ENCODE results near the gene GFPT1.
"Not testable (repeated sequence)": the region's sequence is repeated elsewhere in the genome, so short reads cannot be mapped to it uniquely, and the experiment has no call there.

Gene GFPT1

GRCh38 chr2:69428981-69429380, 42.0 kb upstream of the GFPT1 start:
- H2BK5ac ChIP-seq (ENCODE audit: low read length), result no peak overlapping the region
- H3K79me1 ChIP-seq (ENCODE audit: low read depth, low read length), result peaks cover 3% of the 10 kb centered on the region
- no peak overlapping the region for H3K18ac ChIP-seq (ENCODE audit: low read length)
- H3K4me2 ChIP-seq (ENCODE audit: insufficient read depth, low read length, poor library complexity, severe bottlenecking), result no peak overlapping the region
- H2BK12ac ChIP-seq (ENCODE audit: low read length), result no peak overlapping the region
- H3K23ac ChIP-seq (ENCODE audit: low read depth, low read length, poor library complexity), result no peak overlapping the region
- H2BK120ac ChIP-seq (ENCODE audit: low read depth, low read length), result no peak overlapping the region
- H3K9ac ChIP-seq (ENCODE audit: low read depth, low read length, poor library complexity), result no peak overlapping the region
- H3K27ac ChIP-seq (replicated peaks; ENCODE audit: low read length), result no peak overlapping the region
- H4K91ac ChIP-seq (ENCODE audit: low read depth, low read length, poor library complexity), result no peak overlapping the region
- no peak overlapping the region for H2AFZ ChIP-seq (ENCODE audit: low read length)
- H3K36me3 ChIP-seq (replicated peaks in 1 of 2; ENCODE audit: control insufficient read depth in 2 of 2, insufficient read depth in 2 of 2, low read length in 2 of 2), result peaks cover 2 to 66% of the 10 kb centered on the region in 2 donors
- DNase-seq (ENCODE audit: low spot score), result no peak
- H3K4ac ChIP-seq (ENCODE audit: low read length), result no peak overlapping the region
- no peak overlapping the region for H3K4me3 ChIP-seq (ENCODE audit: low read length in 2 of 2)
- H2AK5ac ChIP-seq (ENCODE audit: low read depth, low read length), result no peak overlapping the region
- no CpG with 5 or more reads among the region's 2 CpGs for WGBS, 2 donors (ENCODE audit: extremely low coverage in 2 of 2, insufficient read length in 2 of 2, insufficient replicate concordance in 1 of 2)
- H3K9me3 ChIP-seq (replicated peaks in 1 of 2; ENCODE audit: control insufficient read depth in 2 of 2, insufficient read depth in 1 of 2, low read depth in 1 of 2, low read length in 2 of 2), result no peaks in the 10 kb centered on the region
- H3K27me3 ChIP-seq (ENCODE audit: control insufficient read depth in 3 of 3, insufficient read depth in 3 of 3, low read depth in 1 of 3, low read length in 3 of 3), result no peaks in the 10 kb centered on the region
- no peak overlapping the region for H2BK15ac ChIP-seq (ENCODE audit: low read length)
- no peaks in the 10 kb centered on the region for H3K4me1 ChIP-seq (ENCODE audit: control insufficient read depth in 2 of 2, insufficient read depth in 1 of 2, low read depth in 1 of 2, low read length in 2 of 2)
- no peak overlapping the region for H4K8ac ChIP-seq (ENCODE audit: low read depth, low read length)
- no peak overlapping the region for H3K14ac ChIP-seq (ENCODE audit: low read length)

DNA sequence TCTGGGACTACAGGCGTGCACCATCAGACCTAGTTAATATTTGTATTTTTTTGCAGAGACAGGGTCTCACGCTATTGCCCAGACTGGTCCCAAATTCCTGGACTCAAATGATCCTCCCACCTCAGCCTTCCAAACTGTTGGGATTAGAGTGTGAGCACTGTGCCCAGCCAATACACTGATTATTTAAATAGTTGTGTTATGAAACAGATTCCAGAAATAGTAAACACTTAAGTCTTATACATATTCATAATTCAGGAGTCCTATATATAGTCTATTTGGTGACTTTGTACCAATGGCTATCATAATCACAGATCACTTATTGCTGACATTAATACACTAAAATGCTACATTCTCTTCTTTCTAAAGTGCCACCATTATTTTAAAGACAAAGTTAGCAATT, 37.4 kb upstream of the GFPT1 start:
- no peak for DNase-seq (ENCODE audit: low spot score)
- Histone ChIP-seq H2AFZ (ENCODE audit: low read length) (no peak overlapping the region), H2BK120ac (ENCODE audit: low read depth, low read length) (no peak overlapping the region), H3K4me1 (ENCODE audit: control insufficient read depth in 2 of 2, insufficient read depth in 1 of 2, low read depth in 1 of 2, low read length in 2 of 2) (no peaks in the 10 kb centered on the region), H3K9me3 (replicated peaks in 1 of 2; ENCODE audit: control insufficient read depth in 2 of 2, insufficient read depth in 1 of 2, low read depth in 1 of 2, low read length in 2 of 2) (no peaks in the 10 kb centered on the region), H2BK5ac (ENCODE audit: low read length) (no peak overlapping the region), H3K27ac (replicated peaks; ENCODE audit: low read length) (no peak overlapping the region), H3K79me1 (ENCODE audit: low read depth, low read length) (peaks cover 2% of the 10 kb centered on the region), H3K27me3 (ENCODE audit: control insufficient read depth in 3 of 3, insufficient read depth in 3 of 3, low read depth in 1 of 3, low read length in 3 of 3) (no peaks in the 10 kb centered on the region), H3K4me3 (ENCODE audit: low read length in 2 of 2) (no peak overlapping the region), H3K36me3 (replicated peaks in 1 of 2; ENCODE audit: control insufficient read depth in 2 of 2, insufficient read depth in 2 of 2, low read length in 2 of 2) (peaks cover 2 to 79% of the 10 kb centered on the region in 2 donors), H2BK15ac (ENCODE audit: low read length) (no peak overlapping the region), H3K14ac (ENCODE audit: low read length) (no peak overlapping the region), H3K18ac (ENCODE audit: low read length) (no peak overlapping the region), H3K23ac (ENCODE audit: low read depth, low read length, poor library complexity) (no peak overlapping the region), H4K91ac (ENCODE audit: low read depth, low read length, poor library complexity) (no peak overlapping the region), H3K9ac (ENCODE audit: low read depth, low read length, poor library complexity) (no peak overlapping the region), H3K4ac (ENCODE audit: low read length) (no peak overlapping the region), H4K8ac (ENCODE audit: low read depth, low read length) (no peak overlapping the region), H3K4me2 (ENCODE audit: insufficient read depth, low read length, poor library complexity, severe bottlenecking) (no peak overlapping the region), H2BK12ac (ENCODE audit: low read length) (no peak overlapping the region), H2AK5ac (ENCODE audit: low read depth, low read length) (no peak overlapping the region)
- no CpG with 5 or more reads among the region's 2 CpGs for WGBS, 2 donors (ENCODE audit: extremely low coverage in 2 of 2, insufficient read length in 2 of 2, insufficient replicate concordance in 1 of 2)

- H3K14ac ChIP-seq (ENCODE audit: low read length), result no peak overlapping the region
- H2BK15ac ChIP-seq (ENCODE audit: low read length), result no peak overlapping the region
- no peak overlapping the region for H3K18ac ChIP-seq (ENCODE audit: low read length)
- H3K27me3 ChIP-seq (ENCODE audit: control insufficient read depth in 3 of 3, insufficient read depth in 3 of 3, low read depth in 1 of 3, low read length in 3 of 3), result no peaks in the 10 kb centered on the region
- H2BK12ac ChIP-seq (ENCODE audit: low read length), result no peak overlapping the region
- peaks cover 2% of the 10 kb centered on the region for H3K79me1 ChIP-seq (ENCODE audit: low read depth, low read length)
- peaks cover 4 to 74% of the 10 kb centered on the region in 2 donors for H3K36me3 ChIP-seq (replicated peaks in 1 of 2; ENCODE audit: control insufficient read depth in 2 of 2, insufficient read depth in 2 of 2, low read length in 2 of 2)
- H3K27ac ChIP-seq (replicated peaks; ENCODE audit: low read length), result no peak overlapping the region
- H3K4me2 ChIP-seq (ENCODE audit: insufficient read depth, low read length, poor library complexity, severe bottlenecking), result no peak overlapping the region
- H2AK5ac ChIP-seq (ENCODE audit: low read depth, low read length), result no peak overlapping the region
- no peak overlapping the region for H3K9ac ChIP-seq (ENCODE audit: low read depth, low read length, poor library complexity)
- no peak overlapping the region for H4K91ac ChIP-seq (ENCODE audit: low read depth, low read length, poor library complexity)
- no peak overlapping the region for H2BK5ac ChIP-seq (ENCODE audit: low read length)
- H3K4me1 ChIP-seq (ENCODE audit: control insufficient read depth in 2 of 2, insufficient read depth in 1 of 2, low read depth in 1 of 2, low read length in 2 of 2), result no peaks in the 10 kb centered on the region
- H4K8ac ChIP-seq (ENCODE audit: low read depth, low read length), result no peak overlapping the region
- no peak overlapping the region for H3K4me3 ChIP-seq (ENCODE audit: low read length in 2 of 2)
- DNase-seq (ENCODE audit: low spot score), result no peak
- no peak overlapping the region for H3K23ac ChIP-seq (ENCODE audit: low read depth, low read length, poor library complexity)
- no peak overlapping the region for H3K4ac ChIP-seq (ENCODE audit: low read length)
- no peaks in the 10 kb centered on the region for H3K9me3 ChIP-seq (replicated peaks in 1 of 2; ENCODE audit: control insufficient read depth in 2 of 2, insufficient read depth in 1 of 2, low read depth in 1 of 2, low read length in 2 of 2)
- H2AFZ ChIP-seq (ENCODE audit: low read length), result no peak overlapping the region
- H2BK120ac ChIP-seq (ENCODE audit: low read depth, low read length), result no peak overlapping the region
Observed at GRCh38 chr2:69422198-69422597, 35.2 kb upstream of the GFPT1 start.

GRCh38 chr2:69419111-69419510, 32.1 kb upstream of the GFPT1 start:
- H3K4ac ChIP-seq (ENCODE audit: low read length); H3K79me1 ChIP-seq (ENCODE audit: low read depth, low read length); H2AFZ ChIP-seq (ENCODE audit: low read length); H4K91ac ChIP-seq (ENCODE audit: low read depth, low read length, poor library complexity); H2BK120ac ChIP-seq (ENCODE audit: low read depth, low read length); H2BK15ac ChIP-seq (ENCODE audit: low read length); H3K9me3 ChIP-seq (replicated peaks in 1 of 2; ENCODE audit: control insufficient read depth in 2 of 2, insufficient read depth in 1 of 2, low read depth in 1 of 2, low read length in 2 of 2); H2AK5ac ChIP-seq (ENCODE audit: low read depth, low read length); H4K8ac ChIP-seq (ENCODE audit: low read depth, low read length); H3K27me3 ChIP-seq (ENCODE audit: control insufficient read depth in 3 of 3, insufficient read depth in 3 of 3, low read depth in 1 of 3, low read length in 3 of 3); H3K4me1 ChIP-seq (ENCODE audit: control insufficient read depth in 2 of 2, insufficient read depth in 1 of 2, low read depth in 1 of 2, low read length in 2 of 2); H3K4me2 ChIP-seq (ENCODE audit: insufficient read depth, low read length, poor library complexity, severe bottlenecking); H3K23ac ChIP-seq (ENCODE audit: low read depth, low read length, poor library complexity); H3K14ac ChIP-seq (ENCODE audit: low read length); H3K18ac ChIP-seq (ENCODE audit: low read length); H3K9ac ChIP-seq (ENCODE audit: low read depth, low read length, poor library complexity); H2BK12ac ChIP-seq (ENCODE audit: low read length); DNase-seq (ENCODE audit: low spot score); H3K27ac ChIP-seq (replicated peaks; ENCODE audit: low read length); H3K4me3 ChIP-seq (ENCODE audit: low read length in 2 of 2); H2BK5ac ChIP-seq (ENCODE audit: low read length): not testable (repeated sequence)
- no CpG with 5 or more reads among the region's 7 CpGs for WGBS, 2 donors (ENCODE audit: extremely low coverage in 2 of 2, insufficient read length in 2 of 2, insufficient replicate concordance in 1 of 2)
- peaks cover 4 to 82% of the 10 kb centered on the region in 2 donors for H3K36me3 ChIP-seq (replicated peaks in 1 of 2; ENCODE audit: control insufficient read depth in 2 of 2, insufficient read depth in 2 of 2, low read length in 2 of 2)
